Uterine smooth muscle cell (primary cell): ENCODE data around the gene TNFAIP1. TPM values are rescaled to one million over a fixed set of nuclear protein-coding genes. Genes with fewer than 3 reads are reported as not detected.

Source experiments
- total RNA-seq: library from RNA; depleted of rRNA; stranded (reverse); fragments of >200 nt; gene quantifications from 2 replicates; pipeline ENCODE4 v1.2.3, GENCODE V29; 2014

TNFAIP1 gene, protein sequence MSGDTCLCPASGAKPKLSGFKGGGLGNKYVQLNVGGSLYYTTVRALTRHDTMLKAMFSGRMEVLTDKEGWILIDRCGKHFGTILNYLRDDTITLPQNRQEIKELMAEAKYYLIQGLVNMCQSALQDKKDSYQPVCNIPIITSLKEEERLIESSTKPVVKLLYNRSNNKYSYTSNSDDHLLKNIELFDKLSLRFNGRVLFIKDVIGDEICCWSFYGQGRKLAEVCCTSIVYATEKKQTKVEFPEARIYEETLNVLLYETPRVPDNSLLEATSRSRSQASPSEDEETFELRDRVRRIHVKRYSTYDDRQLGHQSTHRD
- 15.9 and 17.7 TPM in 2 replicates for total RNA-seq

GRCh38 chr17:28335201-28335958 is at the start of gene TNFAIP1, which contains the start of gene IFT20:
TSS of gene TNFAIP1 (plus strand) at chr17:28335761. CDS start at chr17:28339522, 3,761 bp downstream.
TSS of gene IFT20 (minus strand) at chr17:28335472. CDS start at chr17:28331985, 3,487 bp downstream.

GRCh38 chr17:28318759-28319597 is 16.6 kb upstream of the TNFAIP1 start, which contains the start of gene TMEM97:
TSS of gene TMEM97 (plus strand) at chr17:28319200. CDS start at chr17:28319240, 40 bp downstream.

DNA sequence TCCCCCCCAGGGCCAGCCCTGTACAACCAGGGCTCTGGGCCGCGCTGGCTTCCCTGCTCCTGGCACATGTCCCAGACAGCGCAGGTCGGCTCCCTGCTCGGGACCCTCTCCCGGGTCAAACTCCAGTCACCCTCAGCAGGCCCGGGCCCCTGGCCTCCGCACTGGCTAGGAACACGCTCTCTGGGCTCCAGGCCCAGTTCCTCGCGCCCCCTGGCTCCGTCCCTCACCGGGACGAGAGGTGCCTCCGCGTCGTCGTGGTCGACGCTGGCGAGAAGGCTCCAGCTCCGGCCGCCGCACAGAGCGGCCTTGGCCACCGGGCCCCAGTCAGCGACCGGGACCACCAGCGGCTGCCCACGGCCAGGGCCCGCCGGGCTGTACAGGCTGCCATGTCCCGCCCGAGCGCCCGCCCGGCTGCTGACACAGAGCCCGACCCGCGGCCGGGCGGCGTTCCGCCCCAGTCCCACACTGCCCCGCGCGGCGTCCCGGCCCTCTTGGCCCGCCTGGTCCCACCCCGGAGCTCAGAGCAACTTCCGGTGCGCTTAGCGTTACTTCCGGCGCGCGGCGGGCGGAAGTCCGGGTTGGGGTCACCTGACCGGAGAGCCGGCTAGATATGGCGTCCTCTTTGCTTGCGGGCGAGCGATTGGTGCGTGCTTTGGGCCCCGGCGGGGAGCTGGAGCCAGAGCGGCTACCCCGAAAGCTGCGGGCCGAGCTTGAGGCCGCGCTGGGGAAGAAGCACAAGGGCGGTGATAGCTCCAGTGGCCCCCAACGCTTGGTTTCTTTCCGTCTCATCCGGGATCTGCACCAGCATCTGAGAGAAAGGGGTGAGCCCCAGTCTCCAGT is 21.7 kb downstream of the TNFAIP1 start, which contains the start of gene POLDIP2:
TSS of gene POLDIP2 (minus strand) at position 467 of the 840 bp plus-strand sequence. CDS start at position 388, 79 bp downstream.

GRCh38 chr17:28364665-28365363 is 29.3 kb downstream of the TNFAIP1 start, which contains the start of gene SEBOX:
TSS of gene SEBOX (minus strand) at chr17:28365199. CDS start at chr17:28365151, 48 bp downstream.

DNA sequence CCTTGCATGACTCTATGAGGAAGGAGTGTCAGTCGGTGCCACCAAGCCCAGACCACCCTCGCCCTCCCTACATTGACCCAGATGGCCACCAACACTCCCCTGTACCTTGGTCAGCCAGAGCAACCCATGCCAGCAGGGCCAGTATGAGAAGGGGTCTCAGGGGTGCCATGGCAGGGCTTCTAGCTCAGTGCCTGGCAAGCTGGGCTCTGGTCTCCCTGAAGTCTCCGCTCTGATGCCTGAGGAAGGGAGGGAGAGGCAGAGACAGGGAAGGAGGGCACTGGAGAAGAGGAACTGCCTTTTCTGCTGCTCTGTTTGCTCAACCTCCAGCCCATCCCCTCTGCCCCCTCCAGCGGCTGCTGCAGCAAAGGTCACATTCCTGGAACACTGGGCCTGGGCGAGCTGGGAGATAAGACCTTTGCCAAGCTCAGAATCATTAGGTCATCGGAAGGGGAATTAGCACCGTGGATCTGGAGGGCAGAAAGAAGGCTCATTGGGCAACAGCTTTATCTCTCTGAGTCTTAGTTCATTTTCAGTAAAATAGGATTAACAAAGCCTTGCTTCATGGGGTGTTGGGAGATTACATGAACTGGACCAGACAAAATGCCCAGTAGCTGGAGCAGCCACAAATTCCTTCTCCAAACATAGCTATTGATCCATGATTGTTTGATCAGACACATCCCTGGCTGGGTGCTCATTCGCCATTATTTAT is 34.6 kb downstream of the TNFAIP1 start, which contains the start of gene VTN:
TSS of gene VTN (minus strand) at position 273 of the 709 bp plus-strand sequence. CDS start at position 169, 104 bp downstream.

DNA sequence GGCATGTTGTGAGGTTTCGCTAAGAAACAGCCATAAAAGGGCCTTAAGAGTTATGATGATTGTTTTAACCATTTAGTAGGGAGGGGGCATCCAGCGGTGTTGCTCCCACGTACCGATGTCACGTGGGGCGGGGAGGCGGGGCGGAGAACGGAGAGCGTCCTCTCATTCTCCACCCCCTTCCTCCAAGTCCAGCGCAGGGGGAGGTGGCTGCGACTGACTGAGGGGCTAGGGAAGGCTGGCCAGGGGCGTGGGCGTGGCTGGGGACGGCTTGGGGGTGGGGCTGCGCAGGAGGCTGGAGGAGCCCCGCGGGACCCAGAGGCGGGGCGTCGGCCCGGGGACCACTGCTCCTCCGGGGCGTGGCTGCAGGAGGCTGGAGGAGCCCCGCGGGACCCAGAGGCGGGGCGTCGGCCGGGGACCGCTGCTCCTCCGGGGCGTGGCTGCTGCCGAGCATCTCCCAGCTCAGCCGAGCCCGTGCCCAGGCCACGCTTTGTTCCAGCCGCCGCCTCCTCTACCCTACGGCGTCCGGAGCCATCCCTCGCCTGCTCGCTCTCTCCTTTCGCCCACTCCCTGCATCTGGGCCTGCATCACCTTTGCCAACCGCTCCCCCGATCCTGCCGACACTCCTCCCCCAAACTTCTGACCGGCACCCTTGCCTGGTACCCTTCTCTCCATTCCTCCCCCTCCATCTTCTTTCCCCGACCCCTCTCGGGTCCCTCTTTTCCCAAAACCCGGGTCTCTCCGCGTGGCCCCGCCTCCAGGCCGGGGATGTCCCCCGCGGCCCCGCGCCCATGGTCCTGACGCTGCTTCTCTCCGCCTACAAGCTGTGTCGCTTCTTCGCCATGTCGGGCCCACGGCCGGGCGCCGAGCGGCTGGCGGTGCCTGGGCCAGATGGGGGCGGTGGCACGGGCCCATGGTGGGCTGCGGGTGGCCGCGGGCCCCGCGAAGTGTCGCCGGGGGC is 36.0 kb downstream of the TNFAIP1 start, which contains the start of gene SARM1:
TSS of gene SARM1 (plus strand) at position 450 of the 958 bp plus-strand sequence. CDS start at position 789, 339 bp downstream.

Other genes starting within 250 kb of the TNFAIP1 start
- gene TMEM97, start 16.6 kb upstream of the TNFAIP1 start, total RNA-seq: 20.5 and 28.0 TPM in 2 replicates
- 40.8 and 52.0 TPM in 2 replicates for gene IFT20, start 289 bp upstream of the TNFAIP1 start, total RNA-seq
- 70.9 and 82.6 TPM in 2 replicates for gene POLDIP2, start 21.8 kb downstream of the TNFAIP1 start, total RNA-seq
- not detected in 2 replicates for gene SEBOX, start 29.4 kb downstream of the TNFAIP1 start, total RNA-seq
- gene VTN, start 34.5 kb downstream of the TNFAIP1 start, total RNA-seq: 0.11 and 0.12 TPM in 2 replicates
- gene SARM1, start 35.9 kb downstream of the TNFAIP1 start, total RNA-seq: 7.2 and 9.0 TPM in 2 replicates
- gene SLC46A1, start 70.5 kb downstream of the TNFAIP1 start, total RNA-seq: 3.1 and 5.5 TPM in 2 replicates
- not detected in 2 replicates for gene SLC13A2, start 137.9 kb downstream of the TNFAIP1 start, total RNA-seq
- under 0.01 TPM in 1 of 2 replicates, not detected in the other for gene FOXN1, start 170.6 kb downstream of the TNFAIP1 start, total RNA-seq
- gene UNC119, start 216.9 kb downstream of the TNFAIP1 start, total RNA-seq: 14.1 and 23.4 TPM in 2 replicates
- 31.2 and 47.4 TPM in 2 replicates for gene PIGS, start 235.8 kb downstream of the TNFAIP1 start, total RNA-seq
- 56.9 and 110 TPM in 2 replicates for gene ALDOC, start 241.1 kb downstream of the TNFAIP1 start, total RNA-seq